CD4-positive, alpha-beta T cell (primary cell): Measurements from ENCODE around the gene CKLF. TPM values are rescaled to one million over a fixed set of nuclear protein-coding genes. Genes with fewer than 3 reads are reported as not detected.
A peak's percentile ranks its signal among the peaks of the same experiment; 100 is the strongest.

Experiments
- ATAC-seq: fragments of 200-7000 bp; cut with Tn5 transposase; one replicate; pipeline ENCODE4 v1.10.0; 2022; ENCODE audit warnings: mild to moderate bottlenecking; ENCODE audit not compliant: poor library complexity
- CTCF ChIA-PET: fragments of 350-600 bp; sonication (Branson Sonifier 250); formaldehyde crosslinking; loops from one replicate; lab custom pipeline; 2021; ENCODE audit warnings: antibody characterized with exemption, inconsistent platforms; lab: Charles Lee
- POLR2A ChIA-PET: fragments of 350-600 bp; sonication (Branson Sonifier 250); formaldehyde crosslinking; loops from one replicate; lab custom pipeline; 2021; ENCODE audit warnings: antibody characterized with exemption, inconsistent platforms; lab: Charles Lee
- DNase-seq, 14 experiments: peaks; one replicate each; pipeline ENCODE4 v3.0.0-alpha.2; 2013 to 2020; ENCODE audit warnings: mixed read lengths in 2 of 14
- H3K27ac ChIP-seq, 2 donors: one replicate each; pipeline versions ENCODE4 v1.5.1 to v1.7.0; 2013; ENCODE audit warnings: low read length in 2 of 2, low read depth in 1 of 2, mild to moderate bottlenecking in 1 of 2
- H3K27me3 ChIP-seq, 2 experiments: 1 replicate in 1 of 2; 2 replicates in 1 of 2; pipeline versions ENCODE4 v1.6.1 to v1.7.0; 2013; ENCODE audit warnings: low read length in 2 of 2, control low read depth in 1 of 2, mild to moderate bottlenecking in 1 of 2, moderate library complexity in 1 of 2; ENCODE audit not compliant: insufficient read depth in 2 of 2, control insufficient read depth in 1 of 2
- H3K36me3 ChIP-seq: one replicate; pipeline ENCODE4 v1.6.1; 2013; ENCODE audit warnings: low read length, control low read depth; ENCODE audit not compliant: insufficient read depth
- H3K4me1 ChIP-seq: one replicate; pipeline ENCODE4 v1.6.1; 2013; ENCODE audit warnings: low read length, control low read depth; ENCODE audit not compliant: insufficient read depth
- H3K4me3 ChIP-seq: one replicate; pipeline ENCODE4 v1.5.1; 2013; ENCODE audit warnings: mild to moderate bottlenecking, low read length, moderate library complexity
- H3K9me3 ChIP-seq, 2 experiments: 1 replicate in 1 of 2; 2 replicates in 1 of 2; pipeline versions ENCODE4 v1.6.1 to v1.7.0; 2013; ENCODE audit warnings: low read length in 2 of 2, mild to moderate bottlenecking in 2 of 2, control low read depth in 1 of 2, moderate library complexity in 1 of 2; ENCODE audit not compliant: control insufficient read depth in 1 of 2, insufficient read depth in 1 of 2
- H3K27ac Mint-ChIP-seq: one replicate; pipeline ENCODE4 v1.8.0; 2020; ENCODE audit warnings: mixed read lengths
- H3K27me3 Mint-ChIP-seq: one replicate; pipeline ENCODE4 v1.8.0; 2021; ENCODE audit warnings: mixed read lengths
- H3K36me3 Mint-ChIP-seq: one replicate; pipeline ENCODE4 v1.8.0; 2021; ENCODE audit warnings: low read depth, mixed read lengths
- H3K4me1 Mint-ChIP-seq: one replicate; pipeline ENCODE4 v1.8.0; 2021; ENCODE audit warnings: low read depth, mixed read lengths
- H3K4me3 Mint-ChIP-seq: one replicate; pipeline ENCODE4 v1.8.0; 2020; ENCODE audit warnings: mild to moderate bottlenecking, mixed read lengths
- H3K9me3 Mint-ChIP-seq: one replicate; pipeline ENCODE4 v1.8.0; 2020; ENCODE audit warnings: mixed read lengths
- CTCF ChIP-seq: fragments of 200-600 bp; IDR thresholded peaks from one replicate; pipeline ENCODE4 v1.8.0; 2022; ENCODE audit warnings: antibody characterized with exemption, mild to moderate bottlenecking
- intact Hi-C, 2 experiments: fragments of 100-400 bp; cut with DNase I in 1 of 2; cut with micrococcal nuclease in 1 of 2; formaldehyde crosslinking; loops; one replicate each; pipeline versions ENCODE4 v1.15.1 to v1.9.0; 2023 to 2025; cut with DNase I, micrococcal nuclease
- total RNA-seq, 174 experiments: library from RNA in 2 of 174; stranded (reverse) in 2 of 174; gene quantifications; one replicate each; pipeline ENCODE4 v1.2.3 and lab custom pipeline; 2021 to 2026

Gene CKLF
- total RNA-seq, 2 experiments from 2014 or later = 10.6 to 14.1 TPM

- H3K36me3 Mint-ChIP-seq = no peaks in the 10 kb centered on the region
- peak overlapping the region; percentile 58 for H3K4me3 Mint-ChIP-seq
- ATAC-seq (no peak), DNase-seq (no peak)
- TF ChIP-seq CTCF = no peak
- H3K4me1 Mint-ChIP-seq = peaks cover 85% of the 10 kb centered on the region
- Histone ChIP-seq H3K27ac (peak overlapping the region in 1 of 2 donors; percentile 9), H3K9me3 (no peaks in the 10 kb centered on the region), H3K36me3 (no peaks in the 10 kb centered on the region), H3K27me3 (no peaks in the 10 kb centered on the region), H3K4me1 (peaks cover 89% of the 10 kb centered on the region), H3K4me3 (no peak overlapping the region)
- intact Hi-C loops = loop anchor here in 1 of 2 experiments (5.0 kb wide), 1 partner anchor 33 kb away; the partner anchor contains the start of genes CKLF and TK2
- H3K9me3 Mint-ChIP-seq = no peaks in the 10 kb centered on the region
- H3K27me3 Mint-ChIP-seq = no peaks in the 10 kb centered on the region
- H3K27ac Mint-ChIP-seq = peak overlapping the region; percentile 93
- ChIA-PET POLR2A (interaction anchor here (0.8 to 6.5 kb wide), 3 partner anchors 7 to 31 kb away, joined by 3 to 124 read pairs (median 3); partner anchors contain the start of genes CKLF and TK2), CTCF (interaction anchor here (3.2 kb wide), 1 partner anchor 32 kb away, joined by 20 read pairs; the partner anchor contains the start of gene CKLF)
Measured at GRCh38 chr16:66519482-66520373, 32.6 kb upstream of the CKLF start.

- H3K36me3 Mint-ChIP-seq = no peaks in the 10 kb centered on the region
- TF ChIP-seq CTCF = no peak
- H3K27ac Mint-ChIP-seq = peak overlapping the region; percentile 93
- no peak overlapping the region for H3K4me3 ChIP-seq
- ChIA-PET POLR2A (interaction anchor here (0.8 to 6.5 kb wide), 5 partner anchors 8 to 112 kb away, joined by 3 to 124 read pairs (median 3); partner anchors contain the start of genes CKLF and TK2), CTCF (interaction anchor here (1.0 to 3.8 kb wide), 3 partner anchors 9 to 69 kb away, joined by 3 to 20 read pairs (median 13); partner anchors contain the start of gene CKLF)
- H3K4me1 Mint-ChIP-seq = peaks cover 89% of the 10 kb centered on the region
- ATAC-seq = no peak
- no peaks in the 10 kb centered on the region for H3K9me3 Mint-ChIP-seq
- peak overlapping the region; percentile 58 for H3K4me3 Mint-ChIP-seq
- intact Hi-C loops = no loop called here
- no peaks in the 10 kb centered on the region for H3K36me3 ChIP-seq
- no peaks in the 10 kb centered on the region for H3K27me3 ChIP-seq
- H3K9me3 ChIP-seq = no peaks in the 10 kb centered on the region
- no peaks in the 10 kb centered on the region for H3K27me3 Mint-ChIP-seq
- peak in 3 of 14 experiments; percentile 22 to 52 (median 48) for DNase-seq
- H3K27ac ChIP-seq = peak overlapping the region; percentile 14 to 49
- H3K4me1 ChIP-seq = peaks cover 90% of the 10 kb centered on the region
Measured at GRCh38 chr16:66520406-66521170, 31.8 kb upstream of the CKLF start.

GRCh38 chr16:66521252-66521713 is 31.1 kb upstream of the CKLF start:
- Mint-ChIP-seq H3K27me3 (no peaks in the 10 kb centered on the region), H3K9me3 (no peaks in the 10 kb centered on the region), H3K27ac (peak overlapping the region; percentile 93), H3K4me3 (peak overlapping the region; percentile 74), H3K36me3 (no peaks in the 10 kb centered on the region), H3K4me1 (peaks cover 89% of the 10 kb centered on the region)
- peak overlapping the region; percentile 14 to 49 for H3K27ac ChIP-seq
- no peaks in the 10 kb centered on the region for H3K36me3 ChIP-seq
- TF ChIP-seq CTCF = no peak
- no peak for ATAC-seq
- H3K9me3 ChIP-seq = no peaks in the 10 kb centered on the region
- intact Hi-C loops = no loop called here
- peak overlapping the region; percentile 2 for H3K4me3 ChIP-seq
- DNase-seq = peak in 1 of 14 experiments; percentile 19
- peaks cover 90% of the 10 kb centered on the region for H3K4me1 ChIP-seq
- CTCF ChIA-PET = interaction anchor here (1.0 to 4.0 kb wide), 5 partner anchors 9 to 87 kb away, joined by 3 to 20 read pairs (median 13); partner anchors contain the start of gene CKLF
- POLR2A ChIA-PET = interaction anchor here (0.8 to 6.5 kb wide), 5 partner anchors 10 to 113 kb away, joined by 3 to 124 read pairs (median 14); partner anchors contain the start of genes CKLF, CMTM3 and TK2
- H3K27me3 ChIP-seq = no peaks in the 10 kb centered on the region
